ENCODE results near the gene FTO. TPM values are rescaled to one million over a fixed set of nuclear protein-coding genes. Genes with fewer than 3 reads are reported as not detected.

Gene FTO
- total and polyA plus RNA-seq, 2 of the 8 experiments (the other 6 are each of a cell fraction or from before 2014, with no cell fraction given), result 34.5 to 59.8 TPM

DNA sequence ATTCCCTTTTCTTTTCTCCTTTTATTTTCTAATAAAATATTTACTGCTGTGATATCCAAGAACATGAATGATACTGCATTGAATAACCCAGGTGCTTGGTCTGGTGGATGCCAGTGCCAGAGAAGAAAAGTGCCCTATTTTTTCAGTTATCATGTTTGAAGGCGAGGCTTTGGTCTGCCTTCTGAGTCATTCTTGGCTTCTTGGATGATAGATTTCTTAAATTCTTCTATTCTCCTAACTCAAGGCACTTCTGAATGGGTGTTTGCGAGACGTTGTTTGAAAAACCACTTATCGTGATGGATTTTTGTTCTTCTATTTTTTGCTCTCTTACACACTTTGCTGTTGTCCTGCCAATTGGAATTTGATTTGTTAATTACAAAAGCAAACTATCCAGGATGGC lies 66.7 kb downstream of the FTO start:
- no peak overlapping the region for H2AFZ ChIP-seq (ENCODE audit: low read length)
- H3K23me2 ChIP-seq (ENCODE audit: low read depth, low read length), result no peaks in the 10 kb centered on the region
- TF ChIP-seq BCL11A (IDR thresholded peaks at IDR 0.05; ENCODE audit: low read depth in 2 of 2, low read length in 2 of 2) (no peak), TAF7 (optimal IDR thresholded peaks at IDR 0.05; ENCODE audit: borderline replicate concordance, low read depth, low read length) (no peak), RAD21 (IDR thresholded peaks at IDR 0.05 in 1 of 2, conservative IDR thresholded peaks at IDR 0.05 in 1 of 2; ENCODE audit: low read depth in 2 of 2, low read length in 2 of 2) (no peak), SIN3A (conservative IDR thresholded peaks at IDR 0.05 in 1 of 2, IDR thresholded peaks at IDR 0.05 in 1 of 2; ENCODE audit: low read depth in 1 of 2, low read length in 2 of 2) (no peak), ASH2L (IDR thresholded peaks at IDR 0.05; ENCODE audit: low read length) (no peak), FOSL1 (IDR thresholded peaks at IDR 0.05; ENCODE audit: insufficient read depth, low read depth, low read length) (no peak), SAP30 (IDR thresholded peaks at IDR 0.05; ENCODE audit: insufficient read depth, insufficient replicate concordance, low read length) (no peak), MAFK (IDR thresholded peaks at IDR 0.05; ENCODE audit: low read depth, low read length) (no peak), SIX5 (IDR thresholded peaks at IDR 0.05; ENCODE audit: low read depth, low read length) (no peak), CHD2 (IDR thresholded peaks at IDR 0.05; ENCODE audit: low read length) (no peak), TBP (IDR thresholded peaks at IDR 0.05; ENCODE audit: low read depth, low read length) (no peak)
- no peak overlapping the region for H3K27ac ChIP-seq (ENCODE audit: low read depth, low read length)
- peaks cover 0 to 16% of the 10 kb centered on the region in 2 experiments; a peak in 3 of 4 replicates for H3K79me2 ChIP-seq (ENCODE audit: control insufficient read depth in 1 of 2, insufficient read depth in 2 of 2, low read length in 2 of 2)
- H3K4me1 ChIP-seq (replicated peaks in 1 of 4; ENCODE audit: control insufficient read depth in 3 of 4, insufficient read depth in 4 of 4, low read length in 3 of 4), result peaks cover 0 to 3% (median 0%) of the 10 kb centered on the region in 4 experiments; a peak in 1 of 7 replicates
- no peak overlapping the region for H3K18ac ChIP-seq (ENCODE audit: extremely low read depth, low read length)
- H3K14ac ChIP-seq (ENCODE audit: insufficient read length), result no peak overlapping the region
- peaks cover 0 to 1% of the 10 kb centered on the region in 2 experiments for H4K20me1 ChIP-seq (replicated peaks in 1 of 2; ENCODE audit: control insufficient read depth in 1 of 2, insufficient read depth in 2 of 2, low read length in 2 of 2)
- ChIA-PET POLR2A (ENCODE audit: partially characterized antibody) (no interaction called here), CTCF (ENCODE audit: partially characterized antibody) (no interaction called here)
- H3K4ac ChIP-seq (replicated peaks; ENCODE audit: insufficient read length, low read depth, low read length), result no peak overlapping the region
- H2BK20ac ChIP-seq (ENCODE audit: low read length), result no peak overlapping the region
- H3K4me2 ChIP-seq (ENCODE audit: insufficient read depth in 1 of 2, low read depth in 2 of 2, low read length in 2 of 2), result no peak overlapping the region
- no peak overlapping the region for H2BK5ac ChIP-seq (ENCODE audit: low read depth, low read length)
- H3K4me3 ChIP-seq (ENCODE audit: extremely low read depth in 1 of 4, insufficient read depth in 2 of 4, low read depth in 3 of 4, low read length in 4 of 4), result no peak overlapping the region
- no peak overlapping the region for H2BK120ac ChIP-seq (replicated peaks; ENCODE audit: low read depth, low read length)
- H3K9me3 ChIP-seq (ENCODE audit: insufficient read depth in 2 of 2, low read depth in 1 of 2, low read length in 1 of 2), result no peaks in the 10 kb centered on the region
- WGBS, 2 experiments (ENCODE audit: extremely low coverage in 1 of 2, insufficient coverage in 1 of 2, insufficient read length in 1 of 2, insufficient replicate concordance in 2 of 2, low coverage in 1 of 2, low lambda C conversion rate in 2 of 2, missing lambda C conversion rate in 1 of 2), result 89% methylated on average over 4 of the region's 4 CpGs; no CpG with 5 or more reads in 1 of the 2 experiments
- H2BK12ac ChIP-seq (ENCODE audit: low read depth, low read length), result no peak overlapping the region
- H3K23ac ChIP-seq (ENCODE audit: insufficient read length), result no peak overlapping the region
- H4K5ac ChIP-seq (ENCODE audit: insufficient read length, low read depth, low read length), result no peak overlapping the region
- no peak overlapping the region for H2BK15ac ChIP-seq (ENCODE audit: low read length)
- no peaks in the 10 kb centered on the region for H3K27me3 ChIP-seq (replicated peaks in 1 of 4; ENCODE audit: control insufficient read depth in 3 of 4, extremely low read depth in 1 of 4, insufficient read depth in 3 of 4, low read length in 3 of 4)
- H3K56ac ChIP-seq (replicated peaks; ENCODE audit: insufficient read length, low read depth, low read length), result no peak overlapping the region
- no peak overlapping the region for H2AK5ac ChIP-seq (ENCODE audit: low read depth, low read length)
- no peak overlapping the region for H3K9ac ChIP-seq (replicated peaks in 1 of 4; ENCODE audit: extremely low read depth in 1 of 4, low read depth in 3 of 4, low read length in 3 of 4)
- no peak for FAIRE-seq
- no peak overlapping the region for H4K91ac ChIP-seq (replicated peaks; ENCODE audit: insufficient read length, low read length)
- DNase-seq (ENCODE audit: low read depth in 1 of 2, low spot score in 2 of 2), result no peak
- no peaks in the 10 kb centered on the region for H3K36me3 ChIP-seq (ENCODE audit: control insufficient read depth in 2 of 4, insufficient read depth in 4 of 4, low read length in 3 of 4)
- peaks cover 3% of the 10 kb centered on the region; the same call in 1 of the 2 replicates for H3K79me1 ChIP-seq (ENCODE audit: low read depth, low read length)
- H4K8ac ChIP-seq (ENCODE audit: extremely low read depth, insufficient read depth, low read length), result no peak overlapping the region

Measured in H1 (cell line).